B cell (primary cell): ENCODE results near the gene SPEM2. TPM values are rescaled to one million over a fixed set of nuclear protein-coding genes. Genes with fewer than 3 reads are reported as not detected.

Experiments
- ATAC-seq: fragments of 200-7000 bp; cut with Tn5 transposase; one replicate; pipeline ENCODE4 v1.10.0; 2021; ENCODE audit warnings: low read depth, mild to moderate bottlenecking, moderate number of reproducible peaks, moderate library complexity
- CTCF ChIA-PET: fragments of 350-600 bp; sonication (Branson Sonifier 250); formaldehyde crosslinking; loops from one replicate; lab custom pipeline; 2021; ENCODE audit warnings: antibody characterized with exemption, inconsistent platforms; lab: Charles Lee
- POLR2A ChIA-PET: fragments of 350-600 bp; sonication (Branson Sonifier 250); formaldehyde crosslinking; loops from one replicate; lab custom pipeline; 2021; ENCODE audit warnings: antibody characterized with exemption; lab: Charles Lee
- DNase-seq: peaks from one replicate; pipeline ENCODE4 v3.0.0; 2013
- H2AFZ ChIP-seq: 2 replicates; pipeline ENCODE4 v1.6.1; 2012; ENCODE audit warnings: mild to moderate bottlenecking, low read depth, low read length; ENCODE audit not compliant: insufficient read depth, poor library complexity, severe bottlenecking
- H3K27ac ChIP-seq, 2 donors: 1 replicate in 1 of 2; 2 replicates in 1 of 2; pipeline ENCODE4 v1.5.1; 2012 to 2013; ENCODE audit warnings: low read length in 2 of 2, mild to moderate bottlenecking in 2 of 2, moderate library complexity in 1 of 2
- H3K27me3 ChIP-seq, 4 experiments: fragments of 200-600 bp in 1 of 4; sonication (generic) in 1 of 4; replicated peaks in 1 of 4; 1 replicate in 2 of 4; 2 replicates in 2 of 4; pipeline versions ENCODE4 v1.6.1 to v1.7.0; 2013 to 2016; ENCODE audit warnings: low read length in 3 of 4, mild to moderate bottlenecking in 2 of 4, mixed read lengths in 1 of 4, moderate library complexity in 1 of 4; ENCODE audit not compliant: insufficient read depth in 4 of 4, control insufficient read depth in 3 of 4; ENCODE audit errors: control extremely low read depth in 1 of 4
- H3K36me3 ChIP-seq, 2 experiments: replicated peaks in 1 of 2; 1 replicate in 1 of 2; 2 replicates in 1 of 2; pipeline versions ENCODE4 v1.6.1 to v1.7.1; 2013; ENCODE audit warnings: low read length in 1 of 2; ENCODE audit not compliant: insufficient read depth in 2 of 2, control insufficient read depth in 1 of 2; ENCODE audit errors: control extremely low read depth in 1 of 2, extremely low read depth in 1 of 2
- H3K4me1 ChIP-seq, 2 donors: fragments of 200-600 bp in 1 of 2; sonication (generic) in 1 of 2; 1 replicate in 1 of 2; 2 replicates in 1 of 2; pipeline versions ENCODE4 v1.5.1 to v1.6.1; 2013 to 2017; ENCODE audit warnings: low read length in 2 of 2; ENCODE audit not compliant: control insufficient read depth in 2 of 2, insufficient read depth in 2 of 2
- H3K4me2 ChIP-seq: replicated peaks from 2 replicates; pipeline ENCODE3; 2012; ENCODE audit warnings: mild to moderate bottlenecking, low read depth, low read length; ENCODE audit not compliant: poor library complexity, severe bottlenecking
- H3K4me3 ChIP-seq, 5 experiments: fragments of 200-600 bp in 1 of 5; sonication (generic) in 1 of 5; 1 replicate in 3 of 5; 2 replicates in 2 of 5; pipeline versions ENCODE4 v1.5.1 to v1.7.0; 2011 to 2016; ENCODE audit warnings: low read length in 4 of 5, mild to moderate bottlenecking in 4 of 5, low read depth in 2 of 5, control low read depth in 1 of 5, moderate library complexity in 1 of 5; ENCODE audit not compliant: insufficient read depth in 1 of 5; ENCODE audit errors: control extremely low read depth in 1 of 5, extremely low read depth in 1 of 5
- H3K79me2 ChIP-seq: fragments of 200-600 bp; sonication (generic); one replicate; pipeline ENCODE4 v1.6.0; 2016; ENCODE audit warnings: low read length; ENCODE audit not compliant: control insufficient read depth, insufficient read depth
- H3K9ac ChIP-seq: fragments of 200-600 bp; sonication (generic); 2 replicates; pipeline ENCODE4 v1.6.1; 2017; ENCODE audit warnings: mild to moderate bottlenecking, low read length, moderate library complexity
- H3K9me3 ChIP-seq, 3 donors: one replicate each; pipeline versions ENCODE4 v1.6.1 to v1.7.1; 2013; ENCODE audit warnings: low read length in 2 of 3; ENCODE audit not compliant: control insufficient read depth in 2 of 3, insufficient read depth in 1 of 3; ENCODE audit errors: control extremely low read depth in 1 of 3
- H4K20me1 ChIP-seq: 2 replicates; pipeline ENCODE4 v1.6.0; 2012; ENCODE audit warnings: mild to moderate bottlenecking, low read length; ENCODE audit not compliant: insufficient read depth, control insufficient read depth, poor library complexity, severe bottlenecking
- H3K27ac Mint-ChIP-seq: one replicate; pipeline ENCODE4 v1.8.0; 2021; ENCODE audit warnings: mixed read lengths
- H3K27me3 Mint-ChIP-seq: one replicate; pipeline ENCODE4 v1.8.0; 2021; ENCODE audit warnings: mixed read lengths
- H3K4me1 Mint-ChIP-seq: one replicate; pipeline ENCODE4 v1.8.0; 2021; ENCODE audit warnings: mixed read lengths
- H3K4me3 Mint-ChIP-seq: one replicate; pipeline ENCODE4 v1.8.0; 2021; ENCODE audit warnings: mixed read lengths
- H3K9me3 Mint-ChIP-seq: one replicate; pipeline ENCODE4 v1.8.0; 2022; ENCODE audit warnings: mixed read lengths; ENCODE audit not compliant: insufficient read depth
- CTCF ChIP-seq: fragments of 200-600 bp; IDR thresholded peaks from one replicate; pipeline ENCODE4 v1.8.0; 2022; ENCODE audit warnings: antibody characterized with exemption, mild to moderate bottlenecking
- EZH2 ChIP-seq: IDR thresholded peaks from 2 replicates; pipeline ENCODE4 v1.6.1; 2012; ENCODE audit warnings: borderline replicate concordance, low read depth, mild to moderate bottlenecking, moderate library complexity, low read length; ENCODE audit not compliant: insufficient read depth, poor library complexity, severe bottlenecking
- WGBS: methylation state at CpG from one replicate; pipeline ENCODE4 v1.1.5; 2013; ENCODE audit warnings: missing lambda C conversion rate; ENCODE audit not compliant: insufficient coverage; 5-methylcytosine and 5-hydroxymethylcytosine counted together
- intact Hi-C: fragments of 100-400 bp; cut with micrococcal nuclease; formaldehyde crosslinking; loops from one replicate; pipeline ENCODE4 v1.10.0; 2022
- polyA plus RNA-seq: library from polyadenylated mRNA; depleted of rRNA; stranded (reverse); fragments of >200 nt; gene quantifications from 2 replicates; pipeline ENCODE4 v1.2.3, GENCODE V29; 2012
- total RNA-seq, 2 donors: library from RNA; stranded (reverse); fragments of 120-200 nt in 1 of 2; gene quantifications; 1 replicate in 1 of 2; 2 replicates in 1 of 2; pipeline versions ENCODE4 v1.2.3 to v1.2.4, GENCODE V29; 2013 to 2022

SPEM2 gene
- total and polyA plus RNA-seq, 2 donors (not counting 1 experiment from before 2014, with no cell fraction given) = not detected

GRCh38 chr17:7432296-7432695 is 6.9 kb downstream of the SPEM2 start:
- no peaks in the 10 kb centered on the region for H3K27me3 ChIP-seq
- peaks cover 8% of the 10 kb centered on the region for H3K79me2 ChIP-seq
- intact Hi-C loops = no loop called here
- no peak for DNase-seq
- no peak overlapping the region for H3K4me2 ChIP-seq
- Mint-ChIP-seq H3K9me3 (no peaks in the 10 kb centered on the region), H3K27ac (no peak overlapping the region), H3K27me3 (no peaks in the 10 kb centered on the region), H3K4me3 (no peak overlapping the region), H3K4me1 (peaks cover 17% of the 10 kb centered on the region)
- CTCF ChIA-PET = interaction anchor here (0.6 to 1.4 kb wide), 2 partner anchors 129 to 136 kb away, joined by 3 to 4 read pairs; no protein-coding TSS in a partner anchor
- POLR2A ChIA-PET = interaction anchor here (0.6 kb wide), 1 partner anchor 14 kb away, joined by 6 read pairs; no protein-coding TSS in a partner anchor
- no peak overlapping the region for H3K4me3 ChIP-seq
- H3K4me1 ChIP-seq = peaks cover 11 to 16% of the 10 kb centered on the region in 2 donors
- H2AFZ ChIP-seq = no peak overlapping the region
- ATAC-seq = no peak
- WGBS = 96% methylated on average over 11 of the region's 11 CpGs
- no peak for TF ChIP-seq EZH2
- no peak for TF ChIP-seq CTCF
- peaks cover 0 to 13% (median 0%) of the 10 kb centered on the region in 3 donors for H3K9me3 ChIP-seq
- peaks cover 13% of the 10 kb centered on the region for H4K20me1 ChIP-seq
- no peak overlapping the region for H3K27ac ChIP-seq
- no peak overlapping the region for H3K9ac ChIP-seq
- H3K36me3 ChIP-seq = no peaks in the 10 kb centered on the region
